Measurements from ENCODE around the gene CHMP1A.

The CHMP1A gene

DNA sequence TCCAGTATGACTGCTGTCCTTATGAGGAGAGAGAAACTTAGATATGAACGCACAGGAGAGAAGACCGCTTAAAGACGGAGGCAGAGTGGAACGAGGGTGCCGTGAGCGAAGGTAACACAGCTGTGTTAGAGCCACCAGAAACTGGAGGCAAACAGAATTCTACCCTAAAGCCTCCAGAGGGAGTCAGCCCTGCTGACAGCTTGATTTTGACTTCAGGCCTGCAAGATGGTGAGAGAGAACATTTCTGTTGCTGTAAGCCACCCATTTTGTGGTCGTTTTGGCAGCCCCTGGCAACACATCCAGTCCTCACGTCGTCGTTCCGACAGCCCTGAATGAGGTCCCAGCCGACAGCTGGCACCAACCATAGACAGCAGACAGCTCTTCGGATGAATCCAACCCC, 46.8 kb upstream of the CHMP1A start:
- Histone ChIP-seq H4K20me1 (ENCODE audit: control insufficient read depth, insufficient read depth, low read depth, low read length) (no peaks in the 10 kb centered on the region; the same call in 1 of the 2 replicates), H3K4me3 (ENCODE audit: low read length) (no peak overlapping the region), H3K79me2 (ENCODE audit: control insufficient read depth, low read length) (no peaks in the 10 kb centered on the region), H3K4me1 (ENCODE audit: control insufficient read depth, low read length) (peaks cover 27% of the 10 kb centered on the region), H3F3A (ENCODE audit: control insufficient read depth, insufficient read depth) (0 out of 2 replicates have a peak, but pooled peaks cover 1% of the 10 kb centered on the region), H3K9me3 (ENCODE audit: control insufficient read depth, insufficient read depth, low read length) (no peaks in the 10 kb centered on the region), H3K9me2 (replicated peaks; ENCODE audit: control insufficient read depth, low read length) (no peaks in the 10 kb centered on the region), H3K36me3 (ENCODE audit: control insufficient read depth, low read length) (no peaks in the 10 kb centered on the region), H3K4me2 (ENCODE audit: low read length) (no peak overlapping the region), H3K27me3 (ENCODE audit: control insufficient read depth, low read length) (no peaks in the 10 kb centered on the region), H3K27ac (ENCODE audit: low read depth, low read length) (no peak overlapping the region)
- TF ChIP-seq EZH2phosphoT487 (IDR thresholded peaks at IDR 0.05; ENCODE audit: borderline replicate concordance, low read length): no peak
- TF ChIP-seq, protein P1, sequence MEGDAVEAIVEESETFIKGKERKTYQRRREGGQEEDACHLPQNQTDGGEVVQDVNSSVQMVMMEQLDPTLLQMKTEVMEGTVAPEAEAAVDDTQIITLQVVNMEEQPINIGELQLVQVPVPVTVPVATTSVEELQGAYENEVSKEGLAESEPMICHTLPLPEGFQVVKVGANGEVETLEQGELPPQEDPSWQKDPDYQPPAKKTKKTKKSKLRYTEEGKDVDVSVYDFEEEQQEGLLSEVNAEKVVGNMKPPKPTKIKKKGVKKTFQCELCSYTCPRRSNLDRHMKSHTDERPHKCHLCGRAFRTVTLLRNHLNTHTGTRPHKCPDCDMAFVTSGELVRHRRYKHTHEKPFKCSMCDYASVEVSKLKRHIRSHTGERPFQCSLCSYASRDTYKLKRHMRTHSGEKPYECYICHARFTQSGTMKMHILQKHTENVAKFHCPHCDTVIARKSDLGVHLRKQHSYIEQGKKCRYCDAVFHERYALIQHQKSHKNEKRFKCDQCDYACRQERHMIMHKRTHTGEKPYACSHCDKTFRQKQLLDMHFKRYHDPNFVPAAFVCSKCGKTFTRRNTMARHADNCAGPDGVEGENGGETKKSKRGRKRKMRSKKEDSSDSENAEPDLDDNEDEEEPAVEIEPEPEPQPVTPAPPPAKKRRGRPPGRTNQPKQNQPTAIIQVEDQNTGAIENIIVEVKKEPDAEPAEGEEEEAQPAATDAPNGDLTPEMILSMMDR (IDR thresholded peaks at IDR 0.05; ENCODE audit: low read depth, low read length, poor library complexity, severe bottlenecking): no peak

DNA sequence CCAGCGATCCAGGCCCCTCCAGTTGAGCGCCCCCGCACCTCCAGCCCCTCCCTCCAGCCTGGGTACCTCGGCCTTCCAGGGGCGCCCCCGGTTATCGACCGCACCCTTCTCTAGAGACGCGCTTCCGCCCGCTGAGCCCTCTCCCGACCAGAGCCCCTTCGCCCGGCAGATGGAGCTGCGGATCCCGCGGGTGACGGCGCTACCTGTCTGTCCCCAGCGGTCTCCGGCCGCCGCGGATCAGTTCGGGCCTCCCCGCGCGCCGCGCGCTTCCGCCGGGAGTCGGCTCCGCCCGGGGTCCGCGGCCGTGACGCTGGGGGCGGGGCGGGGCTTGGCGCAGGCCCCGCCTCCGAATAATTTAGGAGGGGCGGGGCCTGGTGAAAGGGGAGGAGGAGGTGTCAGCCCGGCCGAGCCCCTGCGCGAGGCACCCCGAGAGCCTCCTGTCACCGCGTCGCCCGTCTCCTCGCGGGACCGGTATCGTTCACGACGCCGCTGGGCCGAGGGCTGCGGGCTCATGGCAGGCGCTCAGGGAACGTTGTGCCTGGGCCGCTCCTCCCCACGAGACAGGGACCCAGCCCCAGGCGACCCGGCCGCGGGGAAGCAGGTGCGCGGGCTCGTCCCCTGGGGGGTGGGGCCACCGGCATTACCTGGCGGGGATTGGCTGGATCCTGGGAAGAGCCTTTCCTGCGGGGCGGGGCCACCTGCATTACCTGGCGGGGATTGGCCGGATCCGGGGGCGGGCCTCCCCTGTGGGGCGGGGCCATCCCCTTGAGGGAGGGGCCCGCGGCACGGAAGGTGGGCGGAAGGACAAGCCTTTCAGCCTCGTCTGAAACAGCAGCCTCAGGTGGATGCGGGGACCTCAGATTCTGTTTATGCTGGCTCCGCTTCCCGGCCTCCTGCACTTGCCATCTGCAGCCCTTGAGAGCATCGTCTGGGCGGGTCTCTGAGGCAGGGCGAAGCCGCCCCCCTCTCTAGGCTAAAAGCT, 44.2 kb upstream of the CHMP1A start, which contains the start of gene SPATA2L:
TSS of gene SPATA2L (minus strand) at position 281 of the 982 bp plus-strand sequence. CDS start 473 bp downstream, outside the sequence.
- no peaks in the 10 kb centered on the region; the same call in 1 of the 2 replicates for H4K20me1 ChIP-seq (ENCODE audit: control insufficient read depth, insufficient read depth, low read depth, low read length)
- no peaks in the 10 kb centered on the region for H3K27me3 ChIP-seq (ENCODE audit: control insufficient read depth, low read length)
- H3K9me3 ChIP-seq (ENCODE audit: control insufficient read depth, insufficient read depth, low read length): no peaks in the 10 kb centered on the region
- peak within 1 kb of the TSS; percentile 93 for H3K4me3 ChIP-seq (ENCODE audit: low read length)
- peaks cover 5% of the 10 kb centered on the region; the same call in 1 of the 2 replicates for H3F3A ChIP-seq (ENCODE audit: control insufficient read depth, insufficient read depth)
- peaks cover 4% of the 10 kb centered on the region; the same call in 1 of the 2 replicates for H3K36me3 ChIP-seq (ENCODE audit: control insufficient read depth, low read length)
- no peaks in the 10 kb centered on the region for H3K79me2 ChIP-seq (ENCODE audit: control insufficient read depth, low read length)
- H3K4me1 ChIP-seq (ENCODE audit: control insufficient read depth, low read length): peaks cover 29% of the 10 kb centered on the region
- no peaks in the 10 kb centered on the region for H3K9me2 ChIP-seq (replicated peaks; ENCODE audit: control insufficient read depth, low read length)
- TF ChIP-seq, protein P1 (IDR thresholded peaks at IDR 0.05; ENCODE audit: low read depth, low read length, poor library complexity, severe bottlenecking): no peak
- TF ChIP-seq EZH2phosphoT487 (IDR thresholded peaks at IDR 0.05; ENCODE audit: borderline replicate concordance, low read length): no peak
- H3K27ac ChIP-seq (ENCODE audit: low read depth, low read length): peak within 1 kb of the TSS; percentile 36
- H3K4me2 ChIP-seq (ENCODE audit: low read length): peak within 1 kb of the TSS; percentile 90

DNA sequence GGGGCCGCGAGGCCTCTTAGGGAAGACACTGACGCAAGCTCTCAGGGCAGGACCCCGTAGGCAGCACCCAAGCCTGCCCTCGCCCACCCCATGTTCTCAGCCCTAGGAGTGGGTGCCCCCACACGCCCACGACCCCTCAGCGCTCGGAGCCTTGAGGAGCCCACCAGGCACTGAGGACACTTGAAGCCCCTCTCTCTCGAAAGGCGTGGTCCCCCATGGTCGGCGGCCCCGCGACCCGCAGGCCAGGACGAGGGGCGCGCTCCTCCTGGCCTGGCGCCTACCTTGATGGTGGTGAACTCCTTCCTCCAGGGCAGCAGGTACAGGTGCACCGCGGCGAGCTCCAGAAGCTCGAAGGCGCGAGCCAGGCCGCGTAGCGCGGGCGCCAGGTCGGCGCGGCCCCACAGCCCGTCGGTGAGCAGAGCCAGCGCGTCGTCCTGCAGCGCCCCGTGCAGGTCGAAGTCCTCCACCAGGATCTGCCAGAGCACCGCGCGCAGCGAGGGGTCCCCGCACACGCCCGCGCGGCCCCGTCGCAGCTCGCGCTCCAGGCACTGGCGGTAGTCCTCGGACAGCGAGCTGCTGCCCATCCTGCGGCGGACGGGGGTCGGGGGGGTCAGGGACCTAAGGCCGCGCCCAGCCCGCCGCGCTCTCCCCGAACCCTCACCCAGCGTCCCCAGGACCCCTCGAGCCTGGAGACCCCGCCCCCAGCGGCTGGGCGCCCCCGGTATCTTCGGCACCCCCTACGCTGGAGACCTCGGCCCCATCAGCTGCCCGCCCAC, 43.3 kb upstream of the CHMP1A start:
- Histone ChIP-seq H3K79me2 (ENCODE audit: control insufficient read depth, low read length) (no peaks in the 10 kb centered on the region), H3K27ac (ENCODE audit: low read depth, low read length) (peak overlapping the region; percentile 36), H3K27me3 (ENCODE audit: control insufficient read depth, low read length) (no peaks in the 10 kb centered on the region), H4K20me1 (ENCODE audit: control insufficient read depth, insufficient read depth, low read depth, low read length) (no peaks in the 10 kb centered on the region; the same call in 1 of the 2 replicates), H3F3A (ENCODE audit: control insufficient read depth, insufficient read depth) (peaks cover 5% of the 10 kb centered on the region; the same call in 1 of the 2 replicates), H3K9me2 (replicated peaks; ENCODE audit: control insufficient read depth, low read length) (no peaks in the 10 kb centered on the region), H3K4me1 (ENCODE audit: control insufficient read depth, low read length) (peaks cover 34% of the 10 kb centered on the region), H3K4me3 (ENCODE audit: low read length) (peak overlapping the region; percentile 93), H3K9me3 (ENCODE audit: control insufficient read depth, insufficient read depth, low read length) (no peaks in the 10 kb centered on the region), H3K4me2 (ENCODE audit: low read length) (peak overlapping the region; percentile 90), H3K36me3 (ENCODE audit: control insufficient read depth, low read length) (peaks cover 11% of the 10 kb centered on the region)
- TF ChIP-seq, protein P1 (IDR thresholded peaks at IDR 0.05; ENCODE audit: low read depth, low read length, poor library complexity, severe bottlenecking): peak; percentile 40
- TF ChIP-seq EZH2phosphoT487 (IDR thresholded peaks at IDR 0.05; ENCODE audit: borderline replicate concordance, low read length): no peak

Data from DOHH2 (cell line).